GM12878 (cell line): ENCODE data around the gene ZNF329. TPM values are rescaled to one million over a fixed set of nuclear protein-coding genes. Genes with fewer than 3 reads are reported as not detected.
A peak's percentile ranks its signal among the peaks of the same experiment; 100 is the strongest.

Experiments
- ATAC-seq: fragments of 200-7000 bp; cut with Tn5 transposase; 3 replicates; pipeline ENCODE4 v1.9.1; 2020; ENCODE audit warnings: mild to moderate bottlenecking, moderate library complexity
- BruUV-seq: library from RNA; stranded (reverse); fragments of 400-500 nt; replicated peaks from 2 replicates; lab custom pipeline; 2021; lab: Mats Ljungman, UMichigan
- CTCF ChIA-PET: fragments of 300-600 bp; sonication (Branson Sonifier 250); formaldehyde crosslinking; extraction: SDS; loops from one replicate; lab custom pipeline; 2021; ENCODE audit warnings: inconsistent platforms; lab: Yijun Ruan, JAX
- POLR2A ChIA-PET: fragments of 350-600 bp; formaldehyde crosslinking; extraction: SDS; loops from one replicate; lab custom pipeline; 2021; ENCODE audit warnings: inconsistent platforms; lab: Charles Lee
- RAD21 ChIA-PET: fragments of 300-600 bp; sonication (Branson Sonifier 250); formaldehyde crosslinking; loops from one replicate; lab custom pipeline; 2023; ENCODE audit warnings: antibody characterized with exemption; ENCODE audit not compliant: unreplicated experiment; lab: Charles Lee
- SMC1A ChIA-PET: fragments of 300-600 bp; sonication (Branson Sonifier 250); formaldehyde crosslinking; loops from one replicate; lab custom pipeline; 2023; ENCODE audit not compliant: unreplicated experiment, uncharacterized antibody; lab: Charles Lee
- DNase-seq: peaks from one replicate; pipeline ENCODE4 v3.0.0-alpha.2; 2011; ENCODE audit warnings: low read depth, low spot score
- FAIRE-seq: peaks from 3 replicates; lab custom pipeline; 2011; peaks lifted over from hg19 to GRCh38; lab: Jason Lieb, UNC
- H2AFZ ChIP-seq: 2 replicates; pipeline ENCODE4 v1.6.0; 2011; ENCODE audit warnings: low read depth, low read length, control low read depth; ENCODE audit not compliant: control insufficient read depth
- H3K27ac ChIP-seq: 2 replicates; pipeline ENCODE4 v1.5.1; 2011; ENCODE audit warnings: control low read depth; ENCODE audit not compliant: control insufficient read depth, insufficient read depth
- H3K27me3 ChIP-seq, 2 experiments: replicated peaks in 1 of 2; 2 replicates each; pipeline versions ENCODE4 v1.6.0 to v1.6.1; 2011; ENCODE audit warnings: low read length in 1 of 2; ENCODE audit not compliant: control insufficient read depth in 2 of 2, insufficient read depth in 2 of 2
- H3K36me3 ChIP-seq, 2 experiments: 2 replicates each; pipeline ENCODE4 v1.5.1; 2011; ENCODE audit warnings: low read length in 1 of 2; ENCODE audit not compliant: control insufficient read depth in 2 of 2, insufficient read depth in 2 of 2
- H3K4me1 ChIP-seq: 2 replicates; pipeline ENCODE4 v1.6.1; 2011; ENCODE audit warnings: mild to moderate bottlenecking, low read length, moderate library complexity, mixed read lengths; ENCODE audit not compliant: control insufficient read depth, insufficient read depth
- H3K4me2 ChIP-seq: 2 replicates; pipeline ENCODE4 v1.6.0; 2011; ENCODE audit warnings: control low read depth; ENCODE audit not compliant: control insufficient read depth, insufficient read depth
- H3K4me3 ChIP-seq: fragments of 200-600 bp; sonication (generic); 2 replicates; pipeline ENCODE4 v1.5.1; 2016
- H3K79me2 ChIP-seq: 2 replicates; pipeline ENCODE4 v1.6.0; 2011; ENCODE audit warnings: low read length; ENCODE audit not compliant: control insufficient read depth, insufficient read depth
- H3K9ac ChIP-seq: 2 replicates; pipeline ENCODE4 v1.8.0; 2011; ENCODE audit warnings: low read length, control low read depth, mixed read lengths; ENCODE audit not compliant: control insufficient read depth, insufficient read depth
- H3K9me3 ChIP-seq: replicated peaks from 3 replicates; pipeline ENCODE4 v1.5.1; 2011; ENCODE audit warnings: mild to moderate bottlenecking, low read length; ENCODE audit not compliant: control insufficient read depth, insufficient read depth
- H4K20me1 ChIP-seq: 2 replicates; pipeline ENCODE4 v1.6.0; 2011; ENCODE audit not compliant: control insufficient read depth, insufficient read depth
- CHD1 ChIP-seq: IDR thresholded peaks from 2 replicates; pipeline ENCODE4 v1.6.1; 2012; ENCODE audit warnings: low read depth, low read length, improper control_type of control experiment
- IKZF1 ChIP-seq: fragments of 450-650 bp; conservative IDR thresholded peaks from 2 replicates; pipeline ENCODE4 v1.6.1; 2017; ENCODE audit warnings: antibody characterized with exemption, mild to moderate bottlenecking
- RCOR1 ChIP-seq: conservative IDR thresholded peaks from 2 replicates; pipeline ENCODE4 v1.6.1; 2012; ENCODE audit warnings: low read depth, low read length, improper control_type of control experiment
- ZNF274 ChIP-seq: IDR thresholded peaks from one replicate; pipeline ENCODE4 v1.8.0; 2011; ENCODE audit not compliant: insufficient read length, insufficient read depth
- ZNF622 ChIP-seq: fragments of 450-650 bp; IDR thresholded peaks from 2 replicates; pipeline ENCODE4 v1.6.1; 2017; ENCODE audit warnings: mild to moderate bottlenecking, inconsistent platforms
- WGBS: methylation state at CpG from one replicate; pipeline ENCODE4 v1.1.6; 2016; ENCODE audit warnings: low lambda C conversion rate; ENCODE audit not compliant: insufficient replicate concordance, insufficient coverage; ENCODE audit errors: missing lambda C conversion rate; 5-methylcytosine and 5-hydroxymethylcytosine counted together
- in situ Hi-C: fragments of 300-500 bp; cut with MboI; formaldehyde crosslinking; loops from 9 replicates; pipeline ENCODE4 v1.14.3; 2018; ENCODE audit warnings: mixed read lengths
- intact Hi-C: fragments of 100-400 bp; cut with micrococcal nuclease; formaldehyde crosslinking; loops from one replicate; pipeline ENCODE4 v1.14.2; 2022; ENCODE audit not compliant: unreplicated experiment
- polyA plus RNA-seq, 11 experiments: library from polyadenylated mRNA; depleted of rRNA in 4 of 11; unstranded in 6 of 11; stranded (reverse) in 5 of 11; fragments of >200 nt; fragmentation: Nextera tagmentation in 4 of 11; fragmentation: Illumina TruSeq in 1 of 11; extraction: Ambion mirVana in 4 of 11; extraction: Trizol in 1 of 11; gene quantifications; 1 replicate in 1 of 11; 2 replicates in 10 of 11; pipeline versions ENCODE4 v1.2.1 to v1.2.3, GENCODE V29; 2011 to 2016; ENCODE audit warnings: inconsistent platforms in 2 of 11, missing spikeins in 2 of 11, low read depth in 1 of 11
- total RNA-seq, 4 experiments: library from RNA; depleted of rRNA in 3 of 4; stranded (reverse); fragments of >200 nt in 3 of 4; fragmentation: Illumina TruSeq in 1 of 4; extraction: Trizol in 1 of 4; gene quantifications; 2 replicates each; pipeline versions ENCODE4 v1.2.1 to v1.2.3, GENCODE V29; 2013 to 2021
- TF ChIP-seq, protein P1 (sequence below): fragments of 450-650 bp; IDR thresholded peaks from 2 replicates; pipeline ENCODE4 v1.6.1; 2017; ENCODE audit warnings: mild to moderate bottlenecking, low read depth, inconsistent platforms; ENCODE audit not compliant: poor library complexity, severe bottlenecking

Gene ZNF329
- total and polyA plus RNA-seq, 10 of the 15 experiments (the other 5 are each of a cell fraction or from before 2014, with no cell fraction given), result 0.11 to 4.7 (median 0.56) TPM; not detected in 1

DNA sequence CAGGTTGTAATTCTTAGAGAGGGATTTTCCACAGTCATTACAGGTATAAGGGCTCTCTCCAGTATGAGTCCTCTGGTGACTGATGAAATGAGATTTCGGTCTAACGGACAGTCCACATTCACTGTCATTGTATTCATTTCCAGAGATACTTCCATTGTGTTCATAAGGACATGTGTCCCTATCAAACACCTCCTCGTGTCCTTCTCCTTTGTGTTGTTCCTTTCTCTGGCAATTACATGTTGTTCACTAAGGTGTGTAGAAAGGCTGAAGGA lies 42.1 kb downstream of the ZNF329 start (continued):
- no peak for TF ChIP-seq ZNF622
- TF ChIP-seq CHD1, result no peak
- no peak for TF ChIP-seq RCOR1
- TF ChIP-seq, protein P1, sequence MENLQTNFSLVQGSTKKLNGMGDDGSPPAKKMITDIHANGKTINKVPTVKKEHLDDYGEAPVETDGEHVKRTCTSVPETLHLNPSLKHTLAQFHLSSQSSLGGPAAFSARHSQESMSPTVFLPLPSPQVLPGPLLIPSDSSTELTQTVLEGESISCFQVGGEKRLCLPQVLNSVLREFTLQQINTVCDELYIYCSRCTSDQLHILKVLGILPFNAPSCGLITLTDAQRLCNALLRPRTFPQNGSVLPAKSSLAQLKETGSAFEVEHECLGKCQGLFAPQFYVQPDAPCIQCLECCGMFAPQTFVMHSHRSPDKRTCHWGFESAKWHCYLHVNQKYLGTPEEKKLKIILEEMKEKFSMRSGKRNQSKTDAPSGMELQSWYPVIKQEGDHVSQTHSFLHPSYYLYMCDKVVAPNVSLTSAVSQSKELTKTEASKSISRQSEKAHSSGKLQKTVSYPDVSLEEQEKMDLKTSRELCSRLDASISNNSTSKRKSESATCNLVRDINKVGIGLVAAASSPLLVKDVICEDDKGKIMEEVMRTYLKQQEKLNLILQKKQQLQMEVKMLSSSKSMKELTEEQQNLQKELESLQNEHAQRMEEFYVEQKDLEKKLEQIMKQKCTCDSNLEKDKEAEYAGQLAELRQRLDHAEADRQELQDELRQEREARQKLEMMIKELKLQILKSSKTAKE, result no peak
- TF ChIP-seq IKZF1, result no peak

DNA sequence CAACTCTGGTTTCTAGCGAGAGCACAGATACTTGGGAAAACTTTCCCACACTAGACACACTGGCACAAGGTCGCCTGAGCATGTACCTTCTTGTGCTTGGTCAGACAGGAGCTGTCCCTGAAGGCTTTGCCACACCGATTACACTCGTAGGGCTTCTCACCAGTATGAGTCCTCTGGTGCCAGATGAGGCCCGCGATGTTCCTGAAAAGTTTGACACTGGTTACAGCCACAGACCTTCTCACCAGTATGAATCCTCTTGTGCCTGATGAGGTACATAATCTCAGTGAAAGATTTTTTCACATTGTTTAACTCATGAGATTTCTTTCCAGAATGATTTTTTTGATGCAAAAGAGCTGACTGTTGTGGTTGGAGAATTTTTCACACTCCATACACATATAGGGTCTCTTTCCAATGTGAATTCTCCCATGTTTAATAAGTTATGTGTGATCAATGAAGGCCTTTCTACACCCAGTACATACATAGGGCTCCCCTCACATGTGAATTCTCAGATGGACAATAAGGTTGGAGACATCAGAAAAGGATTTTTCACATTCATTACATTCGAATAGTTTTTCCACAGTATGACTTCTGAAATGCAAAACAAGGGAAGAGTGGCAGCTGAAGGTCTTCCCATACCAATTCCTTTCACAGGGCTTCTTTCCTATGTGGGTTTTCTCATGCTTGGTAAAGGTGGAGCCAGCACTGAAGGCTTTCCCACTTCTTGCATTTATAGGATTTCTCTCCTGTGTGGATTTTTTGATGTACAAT lies 42.6 kb downstream of the ZNF329 start:
- ChIA-PET POLR2A (no interaction called here), RAD21 (no interaction called here)
- no peak for DNase-seq

More for the DNA sequence above, 42.6 kb downstream of the ZNF329 start:
- in situ Hi-C loops, result no loop called here
- TF ChIP-seq ZNF274, result peak; percentile 79
- no peak for TF ChIP-seq ZNF622
- ATAC-seq, result no peak
- Histone ChIP-seq H3K27ac (no peak overlapping the region), H3K36me3 (no peaks in the 10 kb centered on the region), H3K4me1 (no peaks in the 10 kb centered on the region), H3K79me2 (no peaks in the 10 kb centered on the region), H3K27me3 (no peaks in the 10 kb centered on the region), H3K9ac (no peak overlapping the region), H3K9me3 (peaks cover 8% of the 10 kb centered on the region), H2AFZ (no peak overlapping the region), H4K20me1 (no peaks in the 10 kb centered on the region), H3K4me2 (no peak overlapping the region), H3K4me3 (no peak overlapping the region)
- ChIA-PET CTCF (no interaction called here), SMC1A (no interaction called here)
- intact Hi-C loops, result no loop called here
- no TSS peak for BruUV-seq
- WGBS, result 53% methylated on average over 7 of the region's 7 CpGs
- no peak for FAIRE-seq
